CD4-positive, alpha-beta T cell (primary cell): ENCODE data around the gene SNAI3. TPM values are rescaled to one million over a fixed set of nuclear protein-coding genes. Genes with fewer than 3 reads are reported as not detected.
A peak's percentile ranks its signal among the peaks of the same experiment; 100 is the strongest.

ENCODE experiments used
- ATAC-seq: fragments of 200-7000 bp; cut with Tn5 transposase; one replicate; pipeline ENCODE4 v1.10.0; 2022; ENCODE audit warnings: mild to moderate bottlenecking; ENCODE audit not compliant: poor library complexity
- CTCF ChIA-PET: fragments of 350-600 bp; sonication (Branson Sonifier 250); formaldehyde crosslinking; loops from one replicate; lab custom pipeline; 2021; ENCODE audit warnings: antibody characterized with exemption, inconsistent platforms; lab: Charles Lee
- POLR2A ChIA-PET: fragments of 350-600 bp; sonication (Branson Sonifier 250); formaldehyde crosslinking; loops from one replicate; lab custom pipeline; 2021; ENCODE audit warnings: antibody characterized with exemption, inconsistent platforms; lab: Charles Lee
- DNase-seq, 14 experiments: peaks; one replicate each; pipeline ENCODE4 v3.0.0-alpha.2; 2013 to 2020; ENCODE audit warnings: mixed read lengths in 2 of 14
- H3K27ac ChIP-seq, 2 donors: one replicate each; pipeline versions ENCODE4 v1.5.1 to v1.7.0; 2013; ENCODE audit warnings: low read length in 2 of 2, low read depth in 1 of 2, mild to moderate bottlenecking in 1 of 2
- H3K27me3 ChIP-seq, 2 experiments: 1 replicate in 1 of 2; 2 replicates in 1 of 2; pipeline versions ENCODE4 v1.6.1 to v1.7.0; 2013; ENCODE audit warnings: low read length in 2 of 2, control low read depth in 1 of 2, mild to moderate bottlenecking in 1 of 2, moderate library complexity in 1 of 2; ENCODE audit not compliant: insufficient read depth in 2 of 2, control insufficient read depth in 1 of 2
- H3K36me3 ChIP-seq: one replicate; pipeline ENCODE4 v1.6.1; 2013; ENCODE audit warnings: low read length, control low read depth; ENCODE audit not compliant: insufficient read depth
- H3K4me1 ChIP-seq: one replicate; pipeline ENCODE4 v1.6.1; 2013; ENCODE audit warnings: low read length, control low read depth; ENCODE audit not compliant: insufficient read depth
- H3K4me3 ChIP-seq: one replicate; pipeline ENCODE4 v1.5.1; 2013; ENCODE audit warnings: mild to moderate bottlenecking, low read length, moderate library complexity
- H3K9me3 ChIP-seq, 2 experiments: 1 replicate in 1 of 2; 2 replicates in 1 of 2; pipeline versions ENCODE4 v1.6.1 to v1.7.0; 2013; ENCODE audit warnings: low read length in 2 of 2, mild to moderate bottlenecking in 2 of 2, control low read depth in 1 of 2, moderate library complexity in 1 of 2; ENCODE audit not compliant: control insufficient read depth in 1 of 2, insufficient read depth in 1 of 2
- H3K27ac Mint-ChIP-seq: one replicate; pipeline ENCODE4 v1.8.0; 2020; ENCODE audit warnings: mixed read lengths
- H3K27me3 Mint-ChIP-seq: one replicate; pipeline ENCODE4 v1.8.0; 2021; ENCODE audit warnings: mixed read lengths
- H3K36me3 Mint-ChIP-seq: one replicate; pipeline ENCODE4 v1.8.0; 2021; ENCODE audit warnings: low read depth, mixed read lengths
- H3K4me1 Mint-ChIP-seq: one replicate; pipeline ENCODE4 v1.8.0; 2021; ENCODE audit warnings: low read depth, mixed read lengths
- H3K4me3 Mint-ChIP-seq: one replicate; pipeline ENCODE4 v1.8.0; 2020; ENCODE audit warnings: mild to moderate bottlenecking, mixed read lengths
- H3K9me3 Mint-ChIP-seq: one replicate; pipeline ENCODE4 v1.8.0; 2020; ENCODE audit warnings: mixed read lengths
- CTCF ChIP-seq: fragments of 200-600 bp; IDR thresholded peaks from one replicate; pipeline ENCODE4 v1.8.0; 2022; ENCODE audit warnings: antibody characterized with exemption, mild to moderate bottlenecking
- intact Hi-C, 2 experiments: fragments of 100-400 bp; cut with DNase I in 1 of 2; cut with micrococcal nuclease in 1 of 2; formaldehyde crosslinking; loops; one replicate each; pipeline versions ENCODE4 v1.15.1 to v1.9.0; 2023 to 2025; cut with DNase I, micrococcal nuclease
- total RNA-seq, 174 experiments: library from RNA in 2 of 174; stranded (reverse) in 2 of 174; gene quantifications; one replicate each; pipeline ENCODE4 v1.2.3 and lab custom pipeline; 2021 to 2026

SNAI3 gene
- total RNA-seq, 2 experiments from 2014 or later = 3.0 to 3.5 TPM

GRCh38 chr16:88638323-88639230, 47.7 kb downstream of the SNAI3 start, which contains the start of gene IL17C:
Gene IL17C (plus strand): TSS chr16:88638572. CDS start chr16:88638642, 70 bp downstream.
- Histone ChIP-seq H3K4me3 (no peak within 1 kb of the TSS), H3K27me3 (peaks cover 13 to 19% of the 10 kb centered on the region in 2 experiments), H3K27ac (no peak within 1 kb of the TSS), H3K9me3 (peaks cover 0 to 27% of the 10 kb centered on the region in 2 experiments), H3K4me1 (peaks cover 70% of the 10 kb centered on the region), H3K36me3 (peaks cover 6% of the 10 kb centered on the region)
- no peak for TF ChIP-seq CTCF
- H3K9me3 Mint-ChIP-seq = no peaks in the 10 kb centered on the region
- ATAC-seq (peak; percentile 12), DNase-seq (peak in 4 of 14 experiments; percentile 28 to 69 (median 50))
- intact Hi-C loops = loop anchor here (5.0 to 10.0 kb wide), 2 partner anchors 44 to 54 kb away; no protein-coding TSS in a partner anchor
- peaks cover 25% of the 10 kb centered on the region for H3K27me3 Mint-ChIP-seq
- peak within 1 kb of the TSS; percentile 82 for H3K4me3 Mint-ChIP-seq
- peaks cover 39% of the 10 kb centered on the region for H3K4me1 Mint-ChIP-seq
- H3K36me3 Mint-ChIP-seq = peaks cover 13% of the 10 kb centered on the region
- ChIA-PET POLR2A (interaction anchor here (0.8 to 5.1 kb wide), 8 partner anchors 12 to 68 kb away, joined by 3 to 24 read pairs (median 4); partner anchors contain the start of gene ZC3H18), CTCF (no interaction called here)
- H3K27ac Mint-ChIP-seq = peak within 1 kb of the TSS; percentile 80

GRCh38 chr16:88636488-88637265, 49.6 kb downstream of the SNAI3 start:
- peak overlapping the region; percentile 80 for H3K27ac Mint-ChIP-seq
- no peak overlapping the region for H3K4me3 ChIP-seq
- TF ChIP-seq CTCF = no peak
- H3K36me3 Mint-ChIP-seq = peaks cover 10% of the 10 kb centered on the region
- H3K9me3 Mint-ChIP-seq = no peaks in the 10 kb centered on the region
- POLR2A ChIA-PET = interaction anchor here (1.2 to 1.9 kb wide), 4 partner anchors 14 to 64 kb away, joined by 3 to 7 read pairs (median 4); no protein-coding TSS in a partner anchor
- H3K4me3 Mint-ChIP-seq = peak overlapping the region; percentile 82
- peaks cover 0 to 27% of the 10 kb centered on the region in 2 experiments for H3K9me3 ChIP-seq
- H3K4me1 Mint-ChIP-seq = peaks cover 36% of the 10 kb centered on the region
- no peak overlapping the region for H3K27ac ChIP-seq
- H3K27me3 ChIP-seq = peaks cover 13 to 19% of the 10 kb centered on the region in 2 experiments
- CTCF ChIA-PET = interaction anchor here (1.1 kb wide), 2 partner anchors 17 to 48 kb away, joined by 4 to 7 read pairs; no protein-coding TSS in a partner anchor
- peaks cover 7% of the 10 kb centered on the region for H3K36me3 ChIP-seq
- DNase-seq (no peak), ATAC-seq (no peak)
- intact Hi-C loops = loop anchor here (2.0 to 10.0 kb wide), 3 partner anchors 14 to 52 kb away; partner anchors contain the start of gene CYBA (in 1 of the 2)
- H3K4me1 ChIP-seq = peaks cover 79% of the 10 kb centered on the region
- H3K27me3 Mint-ChIP-seq = peaks cover 25% of the 10 kb centered on the region
